Measurements from ENCODE around the gene DCXR.

Gene DCXR

GRCh38 chr17:82037092-82037888 is at the start of gene DCXR:
Gene DCXR (minus strand): TSS chr17:82037697. CDS start chr17:82037682, 15 bp downstream.
- peak; percentile 82 to 90 for DNase-seq (ENCODE audit: extremely low read depth in 1 of 2, low read depth in 1 of 2)

- DNase-seq (ENCODE audit: extremely low read depth in 1 of 2, low read depth in 1 of 2): no peak
Observed at GRCh38 chr17:82085931-82086764, 48.7 kb upstream of the DCXR start.

- no peak for DNase-seq (ENCODE audit: extremely low read depth in 1 of 2, low read depth in 1 of 2)
Observed at GRCh38 chr17:82085031-82085861, 47.7 kb upstream of the DCXR start.

- DNase-seq (ENCODE audit: extremely low read depth in 1 of 2, low read depth in 1 of 2): no peak
Observed at GRCh38 chr17:82084373-82085030, 47.0 kb upstream of the DCXR start.

- DNase-seq (ENCODE audit: extremely low read depth in 1 of 2, low read depth in 1 of 2): no peak
Observed at GRCh38 chr17:82083533-82084359, 46.2 kb upstream of the DCXR start.

GRCh38 chr17:82083009-82083408 is 45.5 kb upstream of the DCXR start:
- no peak for DNase-seq (ENCODE audit: extremely low read depth in 1 of 2, low read depth in 1 of 2)

- no peak for DNase-seq (ENCODE audit: extremely low read depth in 1 of 2, low read depth in 1 of 2)
Observed at GRCh38 chr17:82082456-82082855, 45.0 kb upstream of the DCXR start.

- no peak for DNase-seq (ENCODE audit: extremely low read depth in 1 of 2, low read depth in 1 of 2)
Observed at GRCh38 chr17:82081966-82082365, 44.5 kb upstream of the DCXR start.

GRCh38 chr17:82081546-82081945 is 44.0 kb upstream of the DCXR start:
- DNase-seq (ENCODE audit: extremely low read depth in 1 of 2, low read depth in 1 of 2): no peak

GRCh38 chr17:82080789-82081464 is 43.4 kb upstream of the DCXR start:
- no peak for DNase-seq (ENCODE audit: extremely low read depth in 1 of 2, low read depth in 1 of 2)

GRCh38 chr17:82080048-82080788 is 42.7 kb upstream of the DCXR start:
- DNase-seq (ENCODE audit: extremely low read depth in 1 of 2, low read depth in 1 of 2): no peak

GRCh38 chr17:82079001-82079677 is 41.6 kb upstream of the DCXR start:
- DNase-seq (ENCODE audit: extremely low read depth in 1 of 2, low read depth in 1 of 2): no peak

- DNase-seq (ENCODE audit: extremely low read depth in 1 of 2, low read depth in 1 of 2): no peak
Observed at GRCh38 chr17:82078433-82078832, 40.9 kb upstream of the DCXR start.

- DNase-seq (ENCODE audit: extremely low read depth in 1 of 2, low read depth in 1 of 2): no peak
Observed at GRCh38 chr17:82077617-82078358, 40.3 kb upstream of the DCXR start.

GRCh38 chr17:82076785-82077591 is 39.5 kb upstream of the DCXR start:
- DNase-seq (ENCODE audit: extremely low read depth in 1 of 2, low read depth in 1 of 2): no peak

- no peak for DNase-seq (ENCODE audit: extremely low read depth in 1 of 2, low read depth in 1 of 2)
Observed at GRCh38 chr17:82076018-82076784, 38.7 kb upstream of the DCXR start.

Data from activated CD8-positive, alpha-beta memory T cell treated with anti-CD3 and anti-CD28 coated beads for 1 hour (primary cell).